VCaP (cell line): ENCODE data around the gene CCND1.

Source experiments
- H3K27ac ChIP-seq: fragments of 450-650 bp; 2 replicates; pipeline ENCODE4 v1.5.1; 2017
- CTCF ChIP-seq: fragments of 450-650 bp; conservative IDR thresholded peaks from 2 replicates; pipeline ENCODE4 v1.5.1; 2017; ENCODE audit warnings: mild to moderate bottlenecking, moderate library complexity

The CCND1 gene

GRCh38 chr11:69651834-69652620, 11.1 kb downstream of the CCND1 start:
- TF ChIP-seq CTCF: no peak
- H3K27ac ChIP-seq: peak overlapping the region; percentile 100

GRCh38 chr11:69652999-69653398, 12.0 kb downstream of the CCND1 start:
- peak overlapping the region; percentile 100 for H3K27ac ChIP-seq

GRCh38 chr11:69653406-69653960, 12.5 kb downstream of the CCND1 start:
- H3K27ac ChIP-seq: peak overlapping the region; percentile 100

More at GRCh38 chr11:69652999-69653398, 12.0 kb downstream of the CCND1 start:
- TF ChIP-seq CTCF: no peak

GRCh38 chr11:69654001-69654659, 13.2 kb downstream of the CCND1 start:
- peak overlapping the region; percentile 100 for H3K27ac ChIP-seq

More at GRCh38 chr11:69653406-69653960, 12.5 kb downstream of the CCND1 start:
- no peak for TF ChIP-seq CTCF

GRCh38 chr11:69654660-69655478, 13.9 kb downstream of the CCND1 start:
- 0 out of 2 replicates have a peak, but pooled peaks have one; percentile 6 for TF ChIP-seq CTCF
- peak overlapping the region; percentile 100 for H3K27ac ChIP-seq

More at GRCh38 chr11:69654001-69654659, 13.2 kb downstream of the CCND1 start:
- TF ChIP-seq CTCF: peak; percentile 34

GRCh38 chr11:69655479-69656428, 14.8 kb downstream of the CCND1 start:
- H3K27ac ChIP-seq: peak overlapping the region; percentile 100

More at GRCh38 chr11:69655479-69656428, 14.8 kb downstream of the CCND1 start:
- TF ChIP-seq CTCF: no peak
